GM21515 (cell line): ENCODE results near the gene GARS1.
"Not testable (repeated sequence)": the region's sequence is repeated elsewhere in the genome, so short reads cannot be mapped to it uniquely, and the experiment has no call there.

Experiments used
- ATAC-seq: cut with Tn5 transposase; IDR thresholded peaks from one replicate; pipeline ENCODE4 v1.9.1; 2021; ENCODE audit not compliant: unreplicated experiment

GARS1 gene

DNA sequence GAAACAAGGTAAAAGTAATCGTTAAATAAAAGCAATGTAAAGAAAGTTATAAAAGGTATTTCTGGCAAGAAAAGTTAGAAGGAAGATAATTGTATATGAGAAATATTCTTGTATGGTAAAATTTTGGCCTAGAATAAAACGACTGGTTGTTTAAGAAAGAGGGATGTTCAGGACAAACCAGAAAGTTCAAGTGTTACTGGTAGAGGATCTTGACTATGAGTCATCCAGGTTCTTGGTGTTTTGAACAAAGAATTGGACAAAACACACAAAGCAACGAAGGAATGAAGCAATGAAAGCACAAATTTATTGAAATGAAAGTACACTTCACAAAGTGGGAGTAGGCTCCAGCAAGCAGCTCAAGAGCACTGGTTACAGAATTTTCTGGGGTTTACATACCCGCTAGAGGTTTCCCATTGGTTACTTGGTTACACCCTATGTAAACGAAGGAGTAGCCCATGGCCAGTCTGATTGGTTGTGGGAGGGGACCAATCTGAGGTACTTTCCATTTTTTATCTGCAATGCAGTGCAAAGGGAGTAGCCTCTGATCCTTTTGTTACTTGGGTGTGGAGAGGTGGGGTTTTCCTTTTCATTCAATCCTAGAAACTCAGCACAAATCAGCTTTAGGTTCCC lies 22.4 kb upstream of the GARS1 start:
- no peak for ATAC-seq

DNA sequence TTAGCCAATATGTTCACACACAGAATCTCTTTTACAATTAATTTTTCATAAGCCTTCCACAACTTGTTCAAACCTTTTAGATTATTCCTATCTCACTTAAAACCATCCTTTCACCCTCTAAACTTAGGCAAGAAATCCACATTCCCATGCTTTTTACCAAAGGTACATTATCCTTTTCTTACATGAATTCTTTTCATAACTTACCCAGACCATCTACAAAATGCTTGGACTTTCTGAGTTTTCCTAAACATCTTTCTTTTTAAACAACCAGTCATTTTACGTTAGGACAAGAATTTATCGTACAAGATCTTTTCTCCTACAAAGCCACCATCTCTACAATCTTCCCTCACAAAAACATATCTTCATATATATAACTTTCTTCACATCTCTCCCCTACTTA lies 18.8 kb upstream of the GARS1 start:
- ATAC-seq = no peak

DNA sequence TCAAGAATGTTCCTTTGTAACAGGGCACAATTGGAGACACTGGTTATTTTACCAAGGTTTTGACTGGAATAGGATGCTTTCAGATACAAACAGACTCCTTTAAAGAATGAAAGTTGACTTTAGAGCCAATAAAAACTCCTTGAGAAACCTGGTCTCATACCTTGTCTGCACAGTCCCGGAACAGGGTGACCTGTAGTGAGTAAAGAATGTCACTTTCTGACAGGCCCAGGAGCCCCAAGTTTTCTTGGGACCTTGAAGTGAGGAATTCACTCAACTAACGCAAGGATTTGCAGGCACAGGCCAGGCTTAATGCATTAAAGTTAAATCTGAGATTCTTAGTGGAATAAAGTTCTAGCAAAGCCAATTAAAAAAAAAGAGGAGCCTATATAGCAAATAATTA lies 11.5 kb upstream of the GARS1 start:
- no peak for ATAC-seq

DNA sequence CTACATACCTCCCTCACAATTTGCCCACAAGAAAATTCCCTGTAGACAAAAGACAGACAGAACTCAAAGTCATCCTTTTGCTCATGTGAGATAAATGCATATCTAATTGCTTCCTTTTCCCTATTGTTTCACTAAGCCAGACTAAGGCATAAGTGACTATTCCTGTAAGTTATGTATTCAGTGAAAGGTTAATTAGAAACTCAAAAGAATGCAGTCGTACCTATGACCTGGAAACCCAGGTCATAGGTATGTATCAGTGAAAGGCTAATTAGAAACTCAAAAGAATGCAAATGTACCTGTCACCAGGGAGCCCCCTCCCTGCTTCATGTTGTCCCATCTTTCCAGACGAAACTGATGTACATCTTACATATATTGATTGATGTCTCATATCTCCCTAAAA lies 10.3 kb upstream of the GARS1 start:
- no peak for ATAC-seq

DNA sequence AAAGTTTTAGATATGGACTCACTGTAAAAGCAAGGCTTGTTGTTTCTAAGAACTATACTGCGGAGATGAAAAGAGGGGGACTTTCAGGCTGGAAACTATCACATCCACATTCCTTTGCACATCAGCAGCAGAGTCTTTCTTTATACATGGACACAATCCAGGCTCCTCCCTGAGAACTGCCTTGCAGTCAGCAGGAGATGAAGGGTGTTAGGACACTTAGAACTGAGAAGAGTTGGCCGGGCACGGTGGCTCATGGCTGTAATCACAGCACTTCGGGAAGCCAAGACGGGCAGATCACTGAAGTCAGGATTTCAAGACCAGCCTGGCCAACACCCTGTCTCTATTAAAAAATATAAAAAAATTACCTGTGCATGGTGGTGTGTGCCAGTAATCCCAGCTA lies 9.7 kb upstream of the GARS1 start:
- ATAC-seq = no peak

DNA sequence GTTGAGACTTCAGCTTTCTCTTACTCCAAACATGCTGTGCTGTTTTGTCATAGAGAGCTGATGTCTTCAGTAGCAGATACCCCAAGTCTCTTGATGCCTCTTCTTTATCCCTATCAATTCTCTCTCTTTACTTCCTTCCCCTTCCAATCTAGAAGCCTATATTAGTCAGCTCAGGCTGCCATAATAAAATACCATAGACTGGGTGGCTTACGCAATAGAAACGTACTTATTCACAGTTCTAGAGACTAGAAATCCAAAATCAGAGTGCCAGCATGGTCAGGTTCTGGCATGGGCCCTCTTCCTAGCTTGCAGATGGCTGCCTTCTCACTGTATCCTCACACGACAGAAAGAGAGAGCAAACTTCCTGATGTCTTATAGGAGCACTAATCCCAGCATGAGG lies 9.0 kb upstream of the GARS1 start:
- ATAC-seq = no peak

DNA sequence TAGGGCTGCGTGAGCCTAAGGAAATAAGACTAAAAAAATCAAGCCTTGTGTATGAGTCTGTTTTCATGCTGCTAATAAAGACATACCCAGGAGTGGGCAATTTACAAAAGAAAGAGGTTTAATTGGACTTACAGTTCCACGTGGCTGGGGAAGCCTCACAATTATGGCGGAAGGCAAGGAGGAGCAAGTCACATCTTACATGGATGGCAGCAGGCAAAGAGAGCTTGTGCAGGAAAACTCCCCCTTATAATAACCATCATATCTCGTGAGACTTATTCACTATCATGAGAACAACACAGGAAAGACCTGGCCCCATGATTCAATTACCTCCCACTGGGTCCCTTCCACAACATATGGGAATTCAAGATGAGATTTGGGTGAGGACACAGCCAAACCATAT lies 7.1 kb upstream of the GARS1 start:
- not testable (repeated sequence) for ATAC-seq

DNA sequence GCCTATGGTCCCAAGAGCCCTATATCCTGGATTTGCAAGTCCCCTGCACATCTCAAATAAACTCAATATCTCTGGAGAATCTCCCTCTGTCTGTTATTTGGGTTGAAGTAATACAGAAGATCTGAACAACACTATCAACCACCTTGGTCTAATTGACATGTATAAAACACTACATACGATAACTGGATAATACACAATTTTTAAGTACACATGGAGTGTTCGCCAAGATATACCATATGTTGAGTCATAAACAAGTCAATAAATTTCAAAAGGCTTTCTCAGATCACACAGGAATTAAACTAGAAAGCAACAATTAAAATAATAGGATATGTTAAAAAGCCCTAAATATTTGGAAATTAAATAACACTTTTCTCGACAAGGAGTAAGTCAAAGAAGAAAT lies 5.6 kb upstream of the GARS1 start:
- no peak for ATAC-seq

DNA sequence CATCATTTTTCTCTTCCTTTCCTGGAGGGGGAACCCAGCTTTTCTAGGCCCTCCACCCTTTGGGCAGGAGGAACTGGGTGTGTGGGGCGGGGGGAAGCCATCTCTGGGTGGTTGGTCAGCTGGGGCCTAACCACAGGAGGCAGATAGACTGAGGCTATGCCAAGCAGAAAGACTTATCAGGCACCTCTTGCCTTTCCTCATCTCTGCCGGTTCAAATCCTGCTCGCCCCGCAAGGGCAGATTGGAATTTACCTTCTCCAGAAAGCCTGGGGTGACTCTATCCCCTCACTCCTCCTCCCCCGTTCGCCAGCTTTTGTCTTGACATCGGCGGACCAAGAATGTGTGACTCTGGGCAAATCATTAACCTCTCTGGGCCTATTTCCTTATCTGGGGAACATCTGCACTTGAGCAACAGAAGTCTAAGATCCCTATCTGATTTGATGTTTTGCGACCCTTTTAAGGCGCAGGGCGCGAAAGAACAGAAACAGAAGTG lies 584 bp upstream of the GARS1 start:
- ATAC-seq = peak; percentile 37

DNA sequence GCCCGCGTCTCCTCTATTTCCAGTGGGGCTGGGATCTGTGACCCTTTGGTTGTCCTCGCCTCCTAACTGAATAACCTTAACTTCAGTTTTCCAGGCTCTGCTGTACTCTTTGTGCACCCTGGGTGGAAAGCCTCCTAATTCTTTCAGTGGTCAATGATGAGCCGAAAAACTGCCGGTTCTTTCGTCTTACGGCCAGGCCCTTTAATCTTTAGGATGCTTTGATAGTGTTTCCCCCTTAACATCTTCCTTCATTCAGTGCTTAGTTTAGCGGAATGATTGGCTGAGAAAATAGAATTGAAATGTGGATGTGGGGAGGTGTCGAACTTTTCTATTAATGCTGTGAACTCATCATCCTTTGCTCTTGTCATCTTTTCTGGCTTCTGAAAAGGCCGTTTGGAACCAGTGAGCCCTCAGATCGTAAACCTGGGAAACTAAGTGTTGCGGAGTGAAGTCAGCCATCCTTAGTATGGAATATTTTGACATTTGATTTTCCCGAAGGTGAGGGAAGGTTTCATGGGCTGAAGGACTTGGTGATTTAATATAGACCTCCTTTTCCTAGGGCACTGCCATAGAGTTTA lies 847 bp downstream of the GARS1 start:
- peak; percentile 2 for ATAC-seq

DNA sequence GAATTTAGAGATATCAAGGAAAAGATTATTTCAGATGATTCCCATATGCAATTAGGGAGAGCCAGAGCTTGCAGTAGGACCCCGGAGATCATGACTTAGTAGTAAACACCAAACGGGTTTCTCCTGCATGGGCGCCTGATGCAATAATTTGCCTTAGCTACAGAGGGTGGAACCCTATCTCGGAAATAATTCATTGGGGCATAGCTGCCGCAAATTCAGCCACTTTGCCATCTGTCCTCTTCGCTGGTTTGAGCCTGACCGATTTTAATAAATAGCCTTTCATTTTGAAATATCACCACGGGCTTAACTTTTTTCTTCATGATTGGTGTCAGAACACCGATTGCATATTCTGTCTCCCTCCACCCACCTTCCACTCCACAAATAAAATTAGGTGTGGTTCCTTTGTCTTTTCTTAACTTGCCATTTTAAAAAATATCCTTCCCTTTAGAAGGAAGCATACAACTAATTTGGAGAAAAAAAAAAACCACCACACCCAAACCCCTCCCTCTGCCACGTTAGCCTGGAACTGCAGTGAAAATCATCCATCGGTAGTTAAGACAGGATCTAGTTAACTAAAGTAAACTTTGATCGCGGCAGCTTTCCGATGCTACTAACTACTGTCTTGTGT lies 1.4 kb downstream of the GARS1 start:
- no peak for ATAC-seq

DNA sequence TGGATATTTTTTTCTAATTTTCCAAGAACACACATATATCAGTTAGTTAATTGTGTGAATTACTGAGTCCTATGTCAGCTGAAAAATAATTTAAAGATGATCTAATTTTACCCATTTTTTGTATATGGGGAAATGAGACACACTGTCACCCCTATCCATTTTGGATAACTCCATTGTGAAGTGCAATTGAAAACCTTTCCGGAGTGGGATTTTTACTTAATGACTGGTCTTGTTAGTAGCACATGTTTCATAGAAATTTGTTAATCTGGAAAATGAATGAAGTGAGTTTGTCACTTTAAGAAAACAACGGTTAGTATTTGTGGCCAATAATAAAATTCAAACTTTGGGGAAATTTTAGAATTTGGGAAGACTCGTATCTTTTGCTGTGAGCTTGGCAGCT lies 2.0 kb downstream of the GARS1 start:
- ATAC-seq = no peak

DNA sequence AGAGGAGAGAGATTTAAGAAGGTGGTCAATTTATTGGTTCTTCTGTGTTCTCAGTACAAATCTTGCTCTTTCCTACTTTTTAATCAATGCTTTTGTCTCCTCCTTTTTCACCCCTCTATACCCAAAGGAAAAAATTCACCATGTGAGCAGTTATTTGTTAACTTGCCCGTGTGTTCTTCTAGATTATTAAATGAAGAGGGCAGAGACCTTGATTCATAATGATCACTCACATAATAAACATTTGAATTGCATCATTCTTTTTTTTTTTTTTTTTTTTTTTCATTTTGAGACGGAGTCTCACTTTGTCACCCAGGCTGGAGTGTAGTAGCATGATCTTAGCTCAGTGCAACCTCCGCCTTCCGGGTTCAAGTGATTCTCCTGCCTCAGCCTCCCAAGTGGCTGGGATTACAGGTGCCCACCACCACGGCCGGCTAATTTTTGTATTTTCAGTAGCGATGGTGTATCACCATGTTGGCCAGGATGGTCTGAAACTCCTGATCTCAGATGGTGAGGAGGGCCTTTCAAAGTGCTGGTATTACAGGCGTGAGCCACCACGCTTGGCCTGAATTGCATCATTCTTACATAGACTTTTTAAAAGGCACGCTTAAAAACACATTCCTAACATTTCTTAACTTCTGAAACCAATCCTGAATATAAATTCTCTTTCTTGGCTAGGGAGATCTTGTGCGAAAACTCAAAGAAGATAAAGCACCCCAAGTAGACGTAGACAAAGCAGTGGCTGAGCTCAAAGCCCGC lies 3.6 kb downstream of the GARS1 start:
- ATAC-seq = no peak

DNA sequence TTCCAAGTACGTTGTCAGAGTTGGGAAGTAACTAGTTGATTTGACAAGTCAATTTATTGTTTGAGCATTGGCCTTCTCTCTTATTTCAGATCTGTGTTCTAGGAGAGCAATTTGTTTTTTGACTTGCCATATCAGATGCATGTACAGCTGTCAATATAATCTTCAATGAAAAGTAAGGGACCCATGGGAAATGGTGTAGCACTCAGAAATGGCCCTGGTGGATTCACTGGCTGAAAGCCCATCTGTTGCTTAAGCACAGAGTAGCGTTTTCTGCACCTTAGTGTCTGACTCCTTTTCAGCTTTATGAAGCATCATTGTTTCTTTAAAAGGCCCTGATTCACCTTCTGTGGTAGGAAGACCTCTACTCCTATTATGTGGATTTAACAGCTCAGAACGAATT lies 10.2 kb downstream of the GARS1 start:
- no peak for ATAC-seq

DNA sequence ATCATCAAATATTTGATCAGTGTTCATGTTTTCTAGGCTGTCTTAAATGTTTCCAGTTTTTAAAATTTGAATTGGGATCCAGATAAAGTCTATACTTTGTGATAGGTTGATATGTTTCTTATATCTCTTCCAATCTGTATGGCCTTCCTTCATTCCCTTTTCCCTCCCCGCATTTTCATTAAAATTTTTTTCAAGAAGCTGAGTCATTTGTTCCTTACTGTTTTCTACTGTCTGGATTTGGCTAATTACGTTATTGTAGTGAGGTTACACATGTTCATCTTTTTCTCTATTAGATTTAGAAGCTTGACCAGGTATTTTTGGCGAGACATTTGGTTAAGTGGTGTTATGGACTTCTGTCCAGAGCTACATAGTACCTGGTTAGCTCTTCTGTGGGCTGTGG lies 11.2 kb downstream of the GARS1 start:
- ATAC-seq = no peak

DNA sequence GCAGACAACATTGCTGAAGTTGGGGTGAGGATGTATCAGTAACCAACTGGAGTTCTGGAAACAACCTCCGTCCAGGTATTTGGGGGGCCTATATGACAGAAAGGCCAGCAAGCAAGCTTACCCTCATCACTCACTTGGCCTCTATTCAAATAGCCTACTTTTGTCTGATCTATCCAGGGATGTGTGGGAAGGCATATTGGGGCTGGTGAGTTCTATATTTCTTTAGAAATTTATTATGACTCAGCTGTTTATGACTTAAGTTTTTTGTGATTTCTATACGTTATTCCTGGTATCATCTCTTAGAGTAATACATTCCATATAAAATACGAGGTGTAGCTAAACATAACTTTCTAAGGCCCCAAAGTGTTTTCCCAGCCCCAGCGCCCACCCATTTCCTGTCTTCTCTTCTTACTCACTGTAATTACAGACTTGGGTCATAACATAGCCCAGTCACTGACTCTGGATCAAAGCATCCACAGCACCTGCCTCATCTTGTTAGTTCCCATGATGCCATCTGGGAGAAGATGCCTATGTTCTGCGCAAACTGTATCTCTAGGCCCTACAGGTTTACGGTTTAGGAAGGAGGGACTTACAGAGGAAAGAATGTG lies 18.1 kb downstream of the GARS1 start:
- no peak for ATAC-seq

DNA sequence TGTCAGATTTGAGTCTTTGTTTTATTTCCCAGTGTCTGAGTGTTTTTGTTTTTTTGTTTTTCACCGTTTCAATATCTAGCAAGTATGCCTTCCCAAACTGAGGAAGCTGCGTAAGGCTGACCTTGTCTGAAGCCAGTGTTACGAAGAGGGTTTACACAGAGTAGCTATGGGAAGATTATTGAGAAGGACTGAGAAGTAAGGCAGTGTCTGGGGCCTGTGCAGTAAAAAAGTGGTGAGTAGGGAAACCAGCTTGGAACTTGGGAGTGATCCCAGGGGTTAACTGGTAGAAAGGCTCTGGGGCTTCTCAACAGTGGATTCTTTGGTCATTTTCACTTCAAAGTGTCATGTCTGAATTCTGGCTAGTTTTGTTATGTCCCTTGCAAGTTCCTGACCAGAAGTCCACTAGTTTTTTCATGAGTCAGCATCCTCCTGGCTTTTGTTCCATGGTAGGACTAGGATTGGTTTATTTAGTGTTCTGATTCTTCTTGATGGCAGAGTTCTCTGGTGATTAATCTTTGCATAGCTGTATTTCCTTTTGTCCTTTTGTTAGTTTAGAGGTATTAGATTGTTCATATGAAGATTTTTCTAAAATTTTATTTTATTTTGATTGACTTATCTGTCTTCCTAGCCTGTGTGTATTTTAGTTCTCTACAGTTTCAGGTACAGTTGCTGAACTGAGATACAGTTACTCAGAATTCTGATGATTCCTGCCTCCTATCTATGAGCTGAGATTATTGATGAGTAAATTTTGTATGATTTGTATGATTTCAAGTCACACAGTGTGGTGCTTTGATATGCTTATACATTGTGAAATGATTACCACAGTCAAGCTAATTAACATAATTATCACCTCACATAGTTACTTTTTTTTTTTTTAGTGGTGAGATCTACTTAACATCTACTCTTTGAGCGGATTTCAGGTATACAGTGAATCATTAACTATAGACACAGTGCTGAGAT lies 19.0 kb downstream of the GARS1 start:
- no peak for ATAC-seq

DNA sequence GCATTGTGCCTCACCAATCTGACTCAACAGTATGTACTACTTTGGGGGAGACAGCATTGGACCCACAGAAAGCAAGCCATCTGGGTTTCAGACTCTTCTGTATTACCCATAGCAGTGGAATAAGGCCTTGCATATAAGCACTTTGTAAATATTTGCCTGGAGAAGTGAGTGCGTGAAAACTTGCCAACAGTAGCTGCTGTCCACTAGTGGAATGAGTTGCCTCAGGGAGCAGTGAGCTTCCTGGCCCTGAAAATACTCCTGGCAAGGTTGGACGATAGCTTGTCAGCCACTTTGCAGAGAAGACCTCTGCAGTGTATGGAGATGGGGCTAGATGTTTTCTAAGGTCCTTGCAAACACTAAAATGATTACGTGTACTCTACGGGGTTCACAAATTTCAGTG lies 21.6 kb downstream of the GARS1 start:
- no peak for ATAC-seq

DNA sequence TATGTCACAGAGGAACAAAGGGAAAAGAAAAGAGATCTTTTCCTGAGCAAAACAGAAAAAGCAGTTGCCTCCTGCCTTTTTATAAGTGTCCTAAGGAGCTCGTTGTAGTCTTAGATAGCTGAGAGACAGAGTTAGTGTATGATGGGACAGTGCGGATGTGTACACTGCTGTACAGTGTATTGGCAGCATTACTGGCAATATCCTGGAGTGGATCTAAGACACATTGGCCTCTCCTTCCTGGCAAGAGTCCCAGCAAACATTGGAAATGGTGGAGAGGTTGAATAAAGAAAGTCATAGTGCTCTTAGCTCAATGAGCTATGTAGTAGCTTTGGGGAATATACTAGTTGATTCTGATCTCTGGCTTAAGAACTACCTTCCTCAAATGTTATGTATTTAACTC lies 22.7 kb downstream of the GARS1 start:
- ATAC-seq = no peak

DNA sequence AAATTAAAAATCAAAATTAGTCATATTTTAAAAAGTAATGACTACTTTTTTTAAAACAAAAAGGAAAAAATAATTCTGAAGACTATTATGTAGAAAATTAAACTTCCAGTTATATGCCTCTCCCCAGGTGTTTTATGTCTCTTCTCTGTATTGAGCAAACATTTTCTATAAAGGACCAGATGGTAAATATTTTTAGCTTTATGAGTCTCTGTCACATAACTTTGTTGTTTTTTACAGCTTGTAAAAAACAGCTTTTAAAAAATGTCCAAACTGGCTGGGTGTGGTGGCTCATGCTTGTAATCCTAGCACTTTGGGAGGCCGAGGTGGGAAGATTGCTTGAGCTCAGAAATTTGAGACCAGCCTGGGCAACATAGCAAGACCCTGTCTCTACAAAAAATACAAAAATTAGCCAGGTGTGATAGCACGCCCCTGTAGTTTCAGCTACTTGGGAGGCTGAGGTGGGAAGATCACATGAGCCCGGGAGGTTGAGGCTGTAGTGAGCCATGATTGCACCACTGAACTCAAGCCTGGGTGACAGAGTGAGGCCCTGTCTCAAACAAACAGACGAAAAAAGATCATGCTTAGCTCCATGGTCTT lies 23.5 kb downstream of the GARS1 start:
- ATAC-seq = no peak
